H1 (cell line): ENCODE data around the gene MT1G.

Experiments
- CREB1 ChIP-seq: IDR thresholded peaks from 2 replicates; pipeline ENCODE4 v1.6.1; 2012; ENCODE audit warnings: inconsistent platforms
- CTCF ChIP-seq, 3 experiments: IDR thresholded peaks; 1 replicate in 2 of 3; 2 replicates in 1 of 3; pipeline versions ENCODE4 v1.5.1 to v1.6.1; 2011; ENCODE audit warnings: low read length in 3 of 3, mild to moderate bottlenecking in 3 of 3, inconsistent platforms in 2 of 3, low read depth in 1 of 3, moderate library complexity in 1 of 3; ENCODE audit not compliant: insufficient read depth in 1 of 3; ENCODE audit errors: control extremely low read depth in 1 of 3
- MAX ChIP-seq: IDR thresholded peaks from 2 replicates; pipeline ENCODE4 v1.6.1; 2012; ENCODE audit warnings: inconsistent platforms
- POLR2AphosphoS5 ChIP-seq: IDR thresholded peaks from 2 replicates; pipeline ENCODE4 v1.6.1; 2011; ENCODE audit warnings: low read depth, low read length
- RFX5 ChIP-seq: IDR thresholded peaks from 2 replicates; pipeline ENCODE4 v1.6.1; 2011; ENCODE audit warnings: low read depth, low read length, improper control_type of control experiment, borderline replicate concordance
- YY1 ChIP-seq: IDR thresholded peaks from 2 replicates; pipeline ENCODE4 v1.6.1; 2011; ENCODE audit warnings: low read depth, mild to moderate bottlenecking, low read length

GRCh38 chr16:56633535-56633934, 34.3 kb downstream of the MT1G start:
- TF ChIP-seq POLR2AphosphoS5 (no peak), RFX5 (no peak), MAX (no peak), CREB1 (no peak), CTCF (IDR thresholded peaks at IDR 0.05; ENCODE audit: control extremely low read depth in 1 of 3, insufficient read depth in 1 of 3, low read depth in 1 of 3, low read length in 3 of 3) (no peak), YY1 (no peak)
